Muscle of back (tissue), 11 donors: ENCODE data around the gene TMEM132D. TPM values are rescaled to one million over a fixed set of nuclear protein-coding genes. Genes with fewer than 3 reads are reported as not detected.

Experiments used
- DNase-seq, 3 donors: peaks; one replicate each; pipeline versions ENCODE4 v3.0.0 to v3.0.0-alpha.2; 2013
- polyA plus RNA-seq, 10 donors: library from polyadenylated mRNA; unstranded; fragments of 120-200 nt; gene quantifications; one replicate each; pipeline ENCODE4 v1.2.1, GENCODE V29; 2013; ENCODE audit not compliant: insufficient read length in 10 of 10

The TMEM132D gene
- polyA plus RNA-seq, 10 donors = 0.35 to 1.6 (median 0.91) TPM

DNA sequence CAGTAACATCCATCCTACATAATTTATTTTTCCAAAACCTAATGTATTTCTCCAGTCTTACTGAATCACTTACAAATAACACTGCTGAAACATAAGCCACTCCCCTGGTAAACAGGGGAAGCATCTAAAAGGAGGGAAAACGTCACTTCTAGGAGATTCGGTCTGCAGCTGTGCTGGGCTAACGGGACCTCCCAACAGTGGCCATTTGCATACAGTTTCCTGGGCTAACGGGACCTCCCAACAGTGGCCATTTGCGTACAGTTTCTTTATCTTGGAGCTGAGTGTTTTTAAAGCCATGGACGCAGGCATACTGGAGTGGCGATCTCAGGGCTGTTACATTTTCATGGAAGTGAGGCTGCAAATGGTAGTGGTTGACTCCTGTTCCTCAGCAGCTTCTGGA lies 242.9 kb downstream of the TMEM132D start:
- no peak for DNase-seq

DNA sequence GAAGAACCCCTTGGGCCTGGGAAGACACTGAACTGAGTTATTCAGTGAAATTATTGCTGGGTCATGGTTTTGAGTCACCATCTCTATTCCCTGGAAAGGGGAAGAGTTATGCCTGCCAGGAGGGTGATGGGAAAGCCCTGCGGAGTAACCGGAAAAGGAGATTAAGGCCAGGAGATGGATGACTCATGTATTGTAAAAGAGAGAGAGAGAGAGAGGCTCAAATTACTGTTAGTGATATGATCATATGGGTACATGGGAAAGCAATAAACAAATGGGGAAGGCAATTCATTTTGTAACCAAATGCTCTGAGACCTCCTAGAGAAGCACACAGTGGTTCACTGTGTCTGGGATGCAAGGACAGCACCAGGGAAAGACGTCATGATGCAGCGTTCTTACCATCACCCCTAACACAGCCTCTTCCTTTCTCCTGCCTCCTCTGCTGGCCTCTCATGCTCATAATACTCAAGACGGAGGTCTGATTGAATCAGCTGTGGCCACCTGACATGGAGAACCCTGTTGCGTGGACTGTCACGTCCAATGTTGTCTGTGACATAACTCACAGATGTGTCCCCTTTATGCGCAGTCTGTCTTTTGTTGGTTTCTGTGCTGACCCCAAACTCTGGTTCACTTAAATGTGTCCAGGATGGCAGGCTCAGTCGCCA lies 243.7 kb downstream of the TMEM132D start:
- peak in 1 of 3 donors; percentile 53 for DNase-seq

GRCh38 chr12:129657179-129657578 lies 246.6 kb downstream of the TMEM132D start:
- no peak for DNase-seq

- no peak for DNase-seq
Observed at GRCh38 chr12:129651951-129652350, 251.9 kb downstream of the TMEM132D start.

DNA sequence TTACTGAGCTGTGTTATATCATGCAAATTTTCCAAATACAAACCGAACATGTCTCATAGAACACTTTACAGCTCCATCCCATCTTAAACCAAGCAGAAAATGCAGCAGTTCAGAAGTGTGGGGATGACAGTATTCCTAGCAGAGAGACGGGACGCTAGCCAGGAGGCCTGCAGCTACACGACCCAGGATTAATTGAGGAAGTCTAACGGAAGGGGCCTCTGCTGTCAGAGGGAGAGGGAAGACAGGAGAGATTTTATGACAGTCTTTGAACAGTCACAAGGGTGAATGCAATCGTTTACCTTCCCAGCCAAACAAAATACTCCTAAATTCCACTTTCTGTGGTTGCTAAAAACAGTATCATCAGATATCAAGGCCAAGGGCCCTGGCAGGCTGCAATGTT lies 261.9 kb downstream of the TMEM132D start:
- peak; percentile 6 to 48 (median 22) for DNase-seq

- DNase-seq = no peak
Observed at GRCh38 chr12:129635021-129635685, 268.7 kb downstream of the TMEM132D start.

DNA sequence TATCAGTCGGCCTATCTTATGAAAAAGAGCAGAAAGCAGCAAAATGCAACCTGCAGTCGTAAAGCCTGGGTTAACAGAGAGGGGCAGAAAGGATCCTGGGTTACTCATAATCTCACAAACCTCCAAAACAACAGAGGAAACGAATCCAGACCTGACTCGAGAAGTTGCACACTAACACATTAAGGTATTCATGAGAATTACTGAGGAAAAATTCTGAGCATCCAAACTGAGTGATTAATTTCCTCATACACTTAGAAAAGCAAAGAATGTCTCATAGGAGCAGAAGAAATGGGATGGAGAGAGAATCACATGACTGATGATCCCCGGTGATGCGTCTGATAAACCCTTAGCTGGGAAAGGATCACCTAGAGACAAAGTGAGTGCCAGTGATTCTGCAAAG lies 272.5 kb downstream of the TMEM132D start:
- no peak for DNase-seq

DNA sequence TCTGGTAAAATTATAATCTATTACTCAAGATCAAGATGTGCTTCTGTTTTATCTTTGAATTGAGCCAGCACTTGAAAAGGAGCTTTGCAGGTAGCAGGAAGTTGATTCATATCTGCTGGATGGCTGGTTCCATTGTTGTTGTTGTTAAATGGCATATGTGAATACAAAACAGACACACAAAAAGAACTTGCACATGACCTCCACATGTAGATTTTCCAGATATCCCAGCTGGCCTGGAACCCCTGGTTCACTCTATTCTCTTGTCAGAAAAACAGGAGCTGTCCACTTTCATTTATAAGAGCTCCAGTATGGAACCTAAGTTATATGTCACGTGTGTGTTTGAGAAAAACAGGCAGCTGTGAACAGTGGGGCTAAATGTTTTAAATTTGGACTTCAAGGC lies 273.9 kb downstream of the TMEM132D start:
- no peak for DNase-seq

GRCh38 chr12:129622566-129622965 lies 281.3 kb downstream of the TMEM132D start:
- DNase-seq = no peak

DNA sequence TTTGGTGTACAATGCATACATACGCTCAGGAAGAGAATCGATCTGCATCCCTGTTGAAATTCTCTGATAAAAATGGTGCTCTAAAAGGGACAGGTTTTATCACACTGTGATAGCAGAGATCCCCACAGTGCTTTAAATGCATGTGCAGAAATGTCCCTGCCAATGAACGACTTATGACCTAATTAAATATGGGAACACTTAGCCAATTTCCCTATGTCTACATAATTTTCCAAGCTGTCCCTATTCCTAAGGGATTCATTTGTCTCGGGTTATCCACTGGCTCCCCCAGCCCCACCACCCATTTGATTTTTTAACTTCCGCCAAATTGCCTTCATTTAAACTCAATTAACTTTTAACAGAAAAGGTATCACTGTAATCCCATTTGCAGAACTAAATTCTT lies 284.6 kb downstream of the TMEM132D start:
- DNase-seq = no peak

GRCh38 chr12:129617849-129618248 lies 286.0 kb downstream of the TMEM132D start:
- no peak for DNase-seq

- no peak for DNase-seq
Observed at GRCh38 chr12:129615001-129615400, 288.8 kb downstream of the TMEM132D start.

DNA sequence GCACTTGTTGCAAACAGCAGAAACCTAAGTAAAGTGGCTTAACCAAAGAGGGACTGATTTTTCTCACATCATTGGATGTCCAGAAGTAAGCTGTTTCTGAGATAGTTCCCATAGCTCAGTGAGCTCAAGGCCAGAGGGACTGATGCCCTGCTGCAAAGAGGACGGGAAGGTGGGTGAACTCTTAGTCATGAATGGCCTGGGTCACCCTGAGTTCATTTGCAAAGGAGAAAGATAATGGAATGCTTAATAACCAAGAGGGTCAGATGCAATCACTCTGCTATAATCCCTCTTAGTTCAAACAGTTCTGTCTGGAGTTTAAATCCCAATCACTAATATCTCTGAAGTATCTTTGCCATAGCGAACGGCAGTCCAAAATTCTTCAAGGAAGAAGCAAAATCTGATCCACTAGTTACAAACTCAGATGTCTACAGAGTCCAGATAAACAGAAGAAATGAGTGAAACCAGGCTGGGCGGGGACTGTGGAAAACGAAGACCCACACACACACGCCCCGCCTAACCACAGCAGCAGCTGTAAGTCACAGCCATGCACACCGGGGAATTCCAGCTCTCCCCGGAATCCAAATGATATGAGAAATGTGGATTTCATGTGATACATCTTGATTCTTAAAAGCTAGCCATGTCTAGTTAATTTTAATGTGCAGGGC lies 289.5 kb downstream of the TMEM132D start:
- DNase-seq = peak in 1 of 3 donors; percentile 32

DNA sequence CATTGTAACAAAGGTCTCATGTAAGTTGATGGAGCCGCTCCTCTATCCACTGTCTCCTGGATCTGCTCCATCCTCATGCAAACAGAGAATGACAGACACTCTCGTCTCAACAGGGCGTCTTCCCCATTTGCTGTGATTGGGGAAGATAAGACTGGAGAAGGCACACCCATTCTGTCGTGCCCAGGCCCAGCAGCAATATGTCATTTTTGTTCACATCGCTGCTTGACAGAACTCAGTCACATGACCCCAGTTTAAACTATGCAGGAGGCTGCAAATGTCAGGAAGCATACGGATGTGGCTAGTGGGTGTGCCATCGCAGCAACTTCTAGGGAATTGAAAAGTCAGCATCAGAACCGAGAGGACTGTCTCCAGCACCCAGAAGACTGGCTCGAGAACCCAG lies 290.5 kb downstream of the TMEM132D start:
- DNase-seq = no peak

- no peak for DNase-seq
Observed at GRCh38 chr12:129610601-129611120, 293.2 kb downstream of the TMEM132D start.

DNA sequence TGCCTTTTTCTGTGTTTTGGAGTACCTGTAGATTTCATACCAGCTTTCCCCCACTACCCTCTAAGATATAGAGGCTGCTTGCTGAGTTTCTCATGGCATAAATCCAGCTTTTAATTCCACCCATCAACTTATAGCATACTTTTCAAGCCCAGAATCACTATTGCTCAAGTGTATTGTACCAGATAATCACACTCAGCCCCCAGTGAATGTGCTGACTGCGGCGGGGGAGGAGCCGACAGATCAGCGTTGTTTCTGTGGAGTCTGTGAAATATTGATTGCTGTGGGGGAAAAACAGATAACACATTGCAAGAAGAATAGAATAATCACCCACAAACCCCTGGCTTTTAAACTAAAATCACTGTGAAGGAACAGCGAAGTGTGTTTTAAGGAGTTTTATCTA lies 296.1 kb downstream of the TMEM132D start:
- DNase-seq = no peak

GRCh38 chr12:129607301-129607700 lies 296.5 kb downstream of the TMEM132D start:
- DNase-seq = peak in 2 of 3 donors; percentile 23 to 40

DNA sequence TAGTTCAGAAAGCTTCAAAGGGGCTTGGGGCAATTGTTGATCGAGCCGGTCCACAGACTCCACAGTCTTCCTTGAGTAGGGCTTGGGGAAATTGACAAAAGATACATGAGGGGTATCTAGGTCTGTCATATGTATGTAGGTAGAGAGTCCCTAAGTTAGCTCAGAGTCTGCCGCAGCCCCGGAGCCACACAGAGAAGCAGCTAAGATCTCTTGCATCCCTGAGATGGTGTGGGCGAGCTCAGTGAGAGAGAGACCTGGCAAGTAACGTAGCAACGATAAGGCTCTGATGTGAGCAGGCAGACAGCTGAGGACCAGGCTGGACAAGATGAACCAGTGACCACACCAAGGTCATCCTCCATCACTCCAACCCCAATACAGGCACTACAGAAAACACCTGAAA lies 297.6 kb downstream of the TMEM132D start:
- DNase-seq = no peak

GRCh38 chr12:129605666-129606065 lies 298.2 kb downstream of the TMEM132D start:
- no peak for DNase-seq

- no peak for DNase-seq
Observed at GRCh38 chr12:129604506-129604905, 299.3 kb downstream of the TMEM132D start.

GRCh38 chr12:129599406-129599805 lies 304.4 kb downstream of the TMEM132D start:
- no peak for DNase-seq

DNA sequence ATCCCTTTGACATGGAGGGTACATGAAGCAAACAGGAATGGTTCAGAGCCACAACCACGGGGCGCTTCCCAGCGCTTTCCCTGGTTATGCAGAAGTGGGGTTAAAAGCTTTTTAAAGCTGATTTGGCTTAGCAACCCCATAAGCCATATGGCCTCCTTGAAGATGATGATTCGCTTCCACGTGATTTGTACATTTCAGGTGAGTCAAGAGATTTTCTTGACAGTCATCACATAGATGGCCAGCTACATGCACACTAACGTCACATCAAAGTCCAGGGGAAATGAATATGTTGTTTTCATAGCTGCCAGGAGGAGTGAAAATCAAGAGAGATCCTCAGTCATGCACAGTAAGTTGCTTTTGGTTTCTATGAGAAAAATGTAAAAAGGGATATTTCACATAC lies 309.7 kb downstream of the TMEM132D start:
- DNase-seq = no peak

GRCh38 chr12:129592449-129592848 lies 311.4 kb downstream of the TMEM132D start:
- DNase-seq = no peak
